IMR-90 (cell line): ENCODE measurements around the gene PITPNM2. TPM values are rescaled to one million over a fixed set of nuclear protein-coding genes. Genes with fewer than 3 reads are reported as not detected.

Experiments
- ATAC-seq: fragments of 200-7000 bp; cut with Tn5 transposase; 2 replicates; pipeline ENCODE4 v1.9.1; 2020; ENCODE audit warnings: low read depth, mild to moderate bottlenecking, moderate library complexity
- BruUV-seq: library from RNA; stranded (reverse); fragments of 400-500 nt; replicated peaks from 2 replicates; lab custom pipeline; 2021; lab: Mats Ljungman, UMichigan
- CTCF ChIA-PET: fragments of 300-600 bp; formaldehyde crosslinking; extraction: SDS; loops from one replicate; lab custom pipeline; 2021; ENCODE audit warnings: antibody characterized with exemption; lab: Yijun Ruan, JAX
- POLR2A ChIA-PET: fragments of 300-600 bp; sonication (Branson Sonifier 250); formaldehyde crosslinking; loops from one replicate; lab custom pipeline; 2022; ENCODE audit warnings: antibody characterized with exemption; ENCODE audit not compliant: unreplicated experiment; lab: Charles Lee
- DNase-seq: peaks from one replicate; pipeline ENCODE4 v3.0.0; 2013
- H2AFZ ChIP-seq: replicated peaks from 2 replicates; pipeline ENCODE3; 2013; ENCODE audit warnings: low read length, mild to moderate bottlenecking; ENCODE audit not compliant: poor library complexity
- H2AK5ac ChIP-seq: 2 replicates; pipeline ENCODE4 v1.6.1; 2013; ENCODE audit warnings: low read depth, low read length, inconsistent platforms
- H2AK9ac ChIP-seq: replicated peaks from 2 replicates; pipeline ENCODE3; 2013; ENCODE audit warnings: mild to moderate bottlenecking, low read depth, low read length, moderate library complexity; ENCODE audit not compliant: poor library complexity
- H2BK120ac ChIP-seq: 2 replicates; pipeline ENCODE4 v1.6.1; 2013; ENCODE audit warnings: low read depth, low read length, inconsistent platforms
- H2BK15ac ChIP-seq: 3 replicates; pipeline ENCODE4 v1.6.1; 2013; ENCODE audit warnings: low read depth, low read length, inconsistent platforms
- H2BK20ac ChIP-seq: 2 replicates; pipeline ENCODE4 v1.6.1; 2013; ENCODE audit warnings: low read depth, mild to moderate bottlenecking, inconsistent platforms, low read length, moderate library complexity
- H2BK5ac ChIP-seq: 2 replicates; pipeline ENCODE4 v1.6.1; 2013; ENCODE audit warnings: mild to moderate bottlenecking, low read depth, low read length, inconsistent platforms; ENCODE audit not compliant: poor library complexity, severe bottlenecking
- H3K14ac ChIP-seq: replicated peaks from 2 replicates; pipeline ENCODE4 v1.6.1; 2013; ENCODE audit warnings: low read depth, low read length, inconsistent platforms
- H3K18ac ChIP-seq: 2 replicates; pipeline ENCODE4 v1.6.1; 2013; ENCODE audit warnings: low read depth, low read length, control low read depth
- H3K23ac ChIP-seq: 2 replicates; pipeline ENCODE4 v1.6.1; 2013; ENCODE audit warnings: low read depth, low read length, inconsistent platforms
- H3K27ac ChIP-seq: 2 replicates; pipeline ENCODE4 v1.5.1; 2013; ENCODE audit warnings: mild to moderate bottlenecking, control low read depth, low read length; ENCODE audit not compliant: insufficient read depth
- H3K27me3 ChIP-seq: 2 replicates; pipeline ENCODE4 v1.6.1; 2013; ENCODE audit warnings: low read length; ENCODE audit not compliant: control insufficient read depth, insufficient read depth
- H3K36me3 ChIP-seq: 2 replicates; pipeline ENCODE4 v1.6.1; 2013; ENCODE audit warnings: low read length, mixed read lengths; ENCODE audit not compliant: control insufficient read depth, insufficient read depth
- H3K4ac ChIP-seq: 2 replicates; pipeline ENCODE4 v1.6.1; 2013; ENCODE audit warnings: low read depth, low read length, inconsistent platforms
- H3K4me1 ChIP-seq: 2 replicates; pipeline ENCODE4 v1.6.1; 2013; ENCODE audit warnings: low read length, mixed read lengths; ENCODE audit not compliant: control insufficient read depth, insufficient read depth
- H3K4me2 ChIP-seq: 2 replicates; pipeline ENCODE4 v1.6.1; 2013; ENCODE audit warnings: low read depth, mild to moderate bottlenecking, control low read depth, low read length, moderate library complexity
- H3K4me3 ChIP-seq: 2 replicates; pipeline ENCODE4 v1.5.1; 2013; ENCODE audit warnings: low read depth, mild to moderate bottlenecking, control low read depth, low read length, moderate library complexity; ENCODE audit not compliant: insufficient read depth
- H3K56ac ChIP-seq: 2 replicates; pipeline ENCODE4 v1.6.1; 2013; ENCODE audit warnings: low read length, inconsistent platforms; ENCODE audit not compliant: insufficient read depth; ENCODE audit errors: extremely low read depth
- H3K79me1 ChIP-seq, 2 experiments: 2 replicates each; pipeline ENCODE4 v1.6.1; 2013; ENCODE audit warnings: low read length in 2 of 2, inconsistent platforms in 1 of 2, low read depth in 1 of 2
- H3K9ac ChIP-seq: 2 replicates; pipeline ENCODE4 v1.6.1; 2013; ENCODE audit warnings: low read depth, low read length, control low read depth
- H3K9me1 ChIP-seq: 2 replicates; pipeline ENCODE4 v1.6.1; 2013; ENCODE audit warnings: low read length, inconsistent platforms; ENCODE audit not compliant: insufficient read depth
- H3K9me3 ChIP-seq: 2 replicates; pipeline ENCODE4 v1.6.1; 2013; ENCODE audit warnings: low read length; ENCODE audit not compliant: control insufficient read depth, insufficient read depth
- H4K20me1 ChIP-seq: 2 replicates; pipeline ENCODE4 v1.6.1; 2013; ENCODE audit warnings: low read length, inconsistent platforms; ENCODE audit not compliant: insufficient read depth
- H4K5ac ChIP-seq: 2 replicates; pipeline ENCODE4 v1.6.1; 2013; ENCODE audit warnings: mild to moderate bottlenecking, low read depth, low read length, control low read depth
- H4K8ac ChIP-seq, 2 experiments: 2 replicates each; pipeline ENCODE4 v1.6.1; 2013; ENCODE audit warnings: low read depth in 2 of 2, low read length in 2 of 2, control low read depth in 1 of 2, inconsistent platforms in 1 of 2
- H4K91ac ChIP-seq: 2 replicates; pipeline ENCODE4 v1.6.1; 2013; ENCODE audit warnings: low read depth, low read length, inconsistent platforms; ENCODE audit not compliant: insufficient read depth
- CHD1 ChIP-seq: IDR thresholded peaks from 2 replicates; pipeline ENCODE4 v1.6.1; 2012; ENCODE audit warnings: low read depth, low read length, improper control_type of control experiment
- ELK1 ChIP-seq: fragments of 150-350 bp; IDR thresholded peaks from 2 replicates; pipeline ENCODE4 v1.6.1; 2016; ENCODE audit warnings: low read depth, mild to moderate bottlenecking, low read length, moderate library complexity, borderline replicate concordance
- FOS ChIP-seq: fragments of 150-350 bp; IDR thresholded peaks from 2 replicates; pipeline ENCODE4 v1.6.1; 2016; ENCODE audit warnings: low read depth, low read length
- MAZ ChIP-seq: IDR thresholded peaks from 2 replicates; pipeline ENCODE4 v1.6.1; 2012; ENCODE audit warnings: low read depth, mild to moderate bottlenecking, low read length, improper control_type of control experiment, moderate library complexity, borderline replicate concordance
- POLR2A ChIP-seq: IDR thresholded peaks from 2 replicates; pipeline ENCODE4 v1.6.1; 2012; ENCODE audit warnings: mild to moderate bottlenecking, low read depth, low read length
- SMC3 ChIP-seq: fragments of 150-350 bp; IDR thresholded peaks from 2 replicates; pipeline ENCODE4 v1.6.1; 2016; ENCODE audit warnings: low read depth, mild to moderate bottlenecking, antibody characterized with exemption, low read length, moderate library complexity
- WGBS, 2 experiments: methylation state at CpG; one replicate each; pipeline versions ENCODE4 v1.1.5 to v1.1.7; 2013; ENCODE audit warnings: missing lambda C conversion rate in 2 of 2; ENCODE audit not compliant: insufficient read length in 1 of 2; ENCODE audit errors: extremely low coverage in 2 of 2; 5-methylcytosine and 5-hydroxymethylcytosine counted together
- dilution Hi-C: fragments of 300-500 bp; cut with HindIII; formaldehyde crosslinking; loops from one replicate; pipeline ENCODE4 v1.14.3; 2018; ENCODE audit warnings: low sequenced_read_pairs; ENCODE audit not compliant: unreplicated experiment
- in situ Hi-C: fragments of 300-500 bp; cut with MboI; formaldehyde crosslinking; loops from 3 replicates; pipeline ENCODE4 v1.14.3; 2019; ENCODE audit warnings: low sequenced_read_pairs, inconsistent platforms, mixed read lengths
- intact Hi-C: fragments of 100-400 bp; cut with micrococcal nuclease; formaldehyde crosslinking; loops from 2 replicates; pipeline ENCODE4 v1.10.0; 2022
- polyA plus RNA-seq, 3 experiments: library from polyadenylated mRNA; depleted of rRNA; stranded (reverse); fragments of >200 nt; gene quantifications; 2 replicates each; pipeline ENCODE4 v1.2.3, GENCODE V29; 2012; ENCODE audit warnings: low replicate concordance in 1 of 3
- total RNA-seq: library from RNA; depleted of rRNA; stranded (reverse); fragments of >200 nt; gene quantifications from 2 replicates; pipeline ENCODE4 v1.2.3, GENCODE V29; 2012

PITPNM2 gene
- total and polyA plus RNA-seq, 2 of the 4 experiments (the other 2 are of a cell fraction): 1.6 to 3.0 TPM

- no peak overlapping the region for H2BK15ac ChIP-seq
- H4K91ac ChIP-seq: no peak overlapping the region
- H3K4me3 ChIP-seq: no peak overlapping the region
- DNase-seq (no peak), ATAC-seq (no peak)
- H3K4me1 ChIP-seq: peaks cover 15% of the 10 kb centered on the region
- no peak overlapping the region for H2AK9ac ChIP-seq
- H3K36me3 ChIP-seq: peaks cover 7% of the 10 kb centered on the region
- no peak overlapping the region for H4K5ac ChIP-seq
- H2BK20ac ChIP-seq: no peak overlapping the region
- H3K79me1 ChIP-seq: peaks cover 0 to 27% of the 10 kb centered on the region in 2 experiments
- H3K14ac ChIP-seq: no peak overlapping the region
- H3K9ac ChIP-seq: no peak overlapping the region
- dilution Hi-C loops (no loop called here), in situ Hi-C loops (no loop called here), intact Hi-C loops (no loop called here)
- no peak overlapping the region for H2BK5ac ChIP-seq
- no peak overlapping the region for H3K23ac ChIP-seq
- H2BK120ac ChIP-seq: no peak overlapping the region
- no peak overlapping the region for H2AFZ ChIP-seq
- no peak overlapping the region for H4K8ac ChIP-seq
- no peak overlapping the region for H3K4me2 ChIP-seq
- no peak overlapping the region for H3K18ac ChIP-seq
- H3K4ac ChIP-seq: no peak overlapping the region
- POLR2A ChIA-PET: no interaction called here
- no peaks in the 10 kb centered on the region for H4K20me1 ChIP-seq
- no peak overlapping the region for H3K56ac ChIP-seq
- H3K9me1 ChIP-seq: no peaks in the 10 kb centered on the region; the same call in 1 of the 2 replicates
- H3K9me3 ChIP-seq: no peaks in the 10 kb centered on the region
- no peak overlapping the region for H2AK5ac ChIP-seq
- no peaks in the 10 kb centered on the region for H3K27me3 ChIP-seq
- BruUV-seq: no TSS peak
- no peak overlapping the region for H3K27ac ChIP-seq
- no peak for TF ChIP-seq SMC3
- TF ChIP-seq FOS: no peak
- TF ChIP-seq POLR2A: no peak
- no peak for TF ChIP-seq CHD1
- TF ChIP-seq ELK1: no peak
- no peak for TF ChIP-seq MAZ
- no CpG with 5 or more reads among the region's 3 CpGs for WGBS, 2 experiments
- CTCF ChIA-PET: no interaction called here
These were observed 1.9 kb upstream of the PITPNM2 start for GRCh38 chr12:123152833-123153232.
